EL (cell line): Measurements from ENCODE around the gene ARAP2.
"Not testable (repeated sequence)": the region's sequence is repeated elsewhere in the genome, so short reads cannot be mapped to it uniquely, and the experiment has no call there.

Source experiments
- DNase-seq: peaks from one replicate; pipeline ENCODE4 v3.0.0-alpha.2; 2016

ARAP2 gene

DNA sequence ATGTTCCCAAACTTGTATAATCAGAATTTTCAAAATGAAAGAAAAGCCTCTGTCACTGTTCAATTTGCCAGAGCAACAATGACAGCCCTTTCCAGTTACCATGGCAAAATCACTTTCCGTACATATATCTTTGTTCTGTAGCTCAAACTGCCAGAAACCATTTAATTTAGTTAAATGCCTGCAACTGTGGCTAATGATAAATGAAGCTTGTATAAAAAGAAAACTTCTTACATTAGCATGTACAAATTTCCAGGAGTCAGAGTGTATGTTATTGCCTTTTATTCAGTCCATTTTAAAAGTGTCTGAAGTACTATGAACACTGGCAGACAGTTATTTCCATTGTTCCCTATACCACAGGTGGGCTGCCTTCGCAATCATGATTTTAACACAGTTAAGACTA is 30.3 kb downstream of the ARAP2 start:
- no peak for DNase-seq

DNA sequence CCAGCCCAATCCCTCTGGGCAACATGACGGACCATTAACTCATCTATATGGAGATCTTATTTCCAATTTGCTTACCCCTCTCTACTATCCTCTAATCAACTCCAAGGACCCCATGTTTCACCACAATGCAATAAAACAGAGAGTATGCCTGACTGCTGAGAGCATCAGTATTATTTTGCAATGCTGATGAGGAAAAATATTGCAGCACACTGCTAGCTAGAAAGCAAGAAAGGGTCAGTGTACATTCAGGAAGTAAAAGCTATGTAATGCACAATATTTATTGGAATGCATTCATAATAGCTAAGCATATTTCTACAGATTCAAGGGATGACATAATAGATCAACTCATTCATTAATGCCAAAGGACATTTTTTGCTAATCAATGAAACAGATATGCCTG is 33.2 kb downstream of the ARAP2 start:
- DNase-seq: no peak

DNA sequence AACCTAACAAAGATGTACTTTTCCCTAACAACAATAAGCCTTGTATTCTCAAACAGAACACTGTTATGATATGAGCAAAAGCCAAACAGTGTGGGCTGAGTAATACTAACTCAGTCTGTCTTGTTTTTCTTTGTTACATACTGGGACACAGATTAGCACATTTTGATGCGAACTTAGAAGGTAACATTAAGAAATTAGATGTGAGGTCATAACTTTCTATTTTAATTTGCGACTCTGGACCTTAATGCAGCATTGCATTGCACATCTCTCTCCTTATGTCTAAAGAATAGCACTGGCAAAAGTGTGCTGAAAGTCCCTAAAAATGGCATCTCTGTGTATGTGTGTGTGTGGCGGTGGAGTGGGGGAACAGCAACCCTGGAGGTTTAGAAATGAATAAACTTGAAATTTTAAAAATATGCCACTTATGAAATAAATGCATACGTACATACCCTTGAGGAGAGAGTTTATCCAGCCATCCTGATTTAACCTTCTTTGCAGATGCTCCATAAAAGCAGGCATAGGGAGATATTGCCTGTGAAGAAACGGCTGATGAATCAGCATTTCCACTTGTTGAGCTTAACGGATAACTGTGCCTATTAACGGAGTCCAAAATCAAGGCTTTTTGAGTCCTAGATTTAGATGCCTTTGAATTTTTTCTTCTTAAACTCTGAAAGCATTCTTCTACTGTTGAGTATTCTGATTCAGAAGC is 34.2 kb downstream of the ARAP2 start:
- no peak for DNase-seq

GRCh38 chr4:36208893-36209473 is 35.3 kb downstream of the ARAP2 start:
- DNase-seq: no peak

DNA sequence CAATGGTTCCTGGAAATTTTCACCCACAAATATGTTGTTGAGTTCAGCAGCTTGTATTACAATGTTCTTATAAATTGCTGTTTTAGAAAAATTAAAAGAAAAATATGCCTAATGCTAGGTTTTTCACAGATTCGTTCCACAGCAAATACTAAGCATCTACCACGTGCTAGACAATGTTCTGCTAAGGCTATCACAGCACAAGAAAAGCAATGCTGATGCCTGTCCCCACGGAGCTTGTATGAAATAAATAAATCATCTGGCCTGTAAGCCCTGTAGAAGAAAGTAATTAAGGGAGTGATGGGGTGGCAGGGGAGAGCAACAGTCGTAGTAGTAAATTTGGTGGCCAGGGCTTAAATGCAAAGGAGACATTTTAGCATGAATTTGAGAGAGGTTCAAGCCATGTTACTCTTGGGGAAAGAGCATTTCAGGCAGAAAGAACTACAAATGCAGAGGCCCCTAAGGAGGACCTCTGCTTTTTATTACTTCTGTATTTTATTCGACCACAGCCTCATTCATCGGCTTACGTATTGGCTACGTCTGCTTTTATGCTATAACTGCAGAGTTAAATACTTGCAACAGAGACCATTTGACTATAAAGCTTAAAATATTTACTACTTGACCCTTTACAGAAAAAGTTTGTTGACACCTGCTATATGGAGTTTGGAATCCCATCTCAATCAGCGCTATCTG is 36.3 kb downstream of the ARAP2 start:
- DNase-seq: no peak

- no peak for DNase-seq
Measured at GRCh38 chr4:36207367-36207766, 36.9 kb downstream of the ARAP2 start.

DNA sequence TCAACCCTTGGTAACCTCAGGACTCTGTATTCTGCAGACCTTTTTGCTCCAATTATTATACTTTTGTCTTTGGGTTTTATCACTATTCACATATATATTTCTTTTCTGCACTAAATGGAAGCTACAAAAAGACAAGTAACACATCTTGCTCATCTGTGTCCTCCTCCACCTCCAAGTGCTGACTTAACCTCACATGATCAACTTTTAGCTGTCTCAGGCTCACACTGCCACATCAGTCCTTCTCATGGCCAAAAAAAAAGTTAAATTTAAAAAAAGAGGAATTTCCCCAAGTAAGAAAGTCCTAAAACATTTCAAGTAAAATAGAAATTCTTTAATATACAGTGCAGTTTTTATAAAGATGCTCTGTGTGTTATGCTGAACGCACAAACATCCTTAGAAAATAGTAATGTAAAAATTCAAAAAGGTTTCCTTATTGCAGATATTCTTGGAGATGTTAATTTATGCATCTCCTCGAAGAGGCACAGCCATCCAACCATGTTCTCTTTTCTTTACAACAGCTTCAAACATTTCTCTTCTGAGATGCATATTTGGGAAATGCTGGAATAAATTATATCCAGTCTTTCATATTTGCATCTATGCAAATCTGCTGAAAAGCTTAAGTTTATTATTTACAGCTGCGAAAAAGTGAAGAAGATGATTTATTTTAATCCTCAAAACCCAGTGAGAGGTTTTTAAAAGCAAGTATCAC is 37.6 kb downstream of the ARAP2 start:
- DNase-seq: no peak

DNA sequence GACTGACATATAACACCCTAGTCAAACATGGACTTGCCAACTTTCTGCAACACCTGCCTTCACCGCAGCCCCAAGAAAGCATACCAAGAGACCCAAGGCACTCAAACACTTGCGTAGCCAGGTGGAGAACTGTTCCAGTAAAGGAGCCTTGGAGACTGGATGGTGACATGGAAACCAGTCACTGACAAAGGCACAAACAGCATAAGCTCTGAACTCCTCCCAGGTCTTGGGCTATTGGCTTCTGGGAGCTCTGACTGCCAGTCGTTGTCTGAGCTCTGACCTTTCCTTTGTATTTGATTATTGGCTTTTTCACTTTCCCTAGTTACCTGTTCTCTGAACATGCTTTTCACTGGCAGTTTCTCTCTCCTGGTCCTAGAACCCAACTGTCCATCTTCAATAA is 38.3 kb downstream of the ARAP2 start:
- DNase-seq: no peak

- no peak for DNase-seq
Measured at GRCh38 chr4:36198861-36199260, 45.5 kb downstream of the ARAP2 start.

GRCh38 chr4:36198068-36198808 is 46.1 kb downstream of the ARAP2 start:
- no peak for DNase-seq

- no peak for DNase-seq
Measured at GRCh38 chr4:36197501-36197900, 46.8 kb downstream of the ARAP2 start.

GRCh38 chr4:36196145-36196913 is 48.0 kb downstream of the ARAP2 start:
- no peak for DNase-seq

DNA sequence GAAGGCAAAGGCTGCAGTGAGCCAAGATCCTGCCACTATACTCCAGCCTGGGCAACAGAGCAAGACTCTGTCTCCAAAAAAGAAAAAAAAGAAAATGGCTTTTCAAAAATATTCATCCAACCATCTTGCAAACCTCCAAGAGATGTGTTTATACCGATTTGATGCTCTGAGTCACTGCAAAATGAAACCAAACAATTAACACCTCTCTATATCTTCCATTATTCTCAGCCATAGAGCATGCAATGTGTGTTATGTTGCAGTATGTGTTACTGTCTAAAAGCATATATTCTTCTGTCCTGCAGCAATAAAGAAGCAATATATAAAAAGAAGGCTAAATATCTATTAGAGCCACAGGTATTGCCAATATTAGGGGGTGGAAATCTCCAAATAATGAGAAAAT is 51.4 kb downstream of the ARAP2 start:
- no peak for DNase-seq

DNA sequence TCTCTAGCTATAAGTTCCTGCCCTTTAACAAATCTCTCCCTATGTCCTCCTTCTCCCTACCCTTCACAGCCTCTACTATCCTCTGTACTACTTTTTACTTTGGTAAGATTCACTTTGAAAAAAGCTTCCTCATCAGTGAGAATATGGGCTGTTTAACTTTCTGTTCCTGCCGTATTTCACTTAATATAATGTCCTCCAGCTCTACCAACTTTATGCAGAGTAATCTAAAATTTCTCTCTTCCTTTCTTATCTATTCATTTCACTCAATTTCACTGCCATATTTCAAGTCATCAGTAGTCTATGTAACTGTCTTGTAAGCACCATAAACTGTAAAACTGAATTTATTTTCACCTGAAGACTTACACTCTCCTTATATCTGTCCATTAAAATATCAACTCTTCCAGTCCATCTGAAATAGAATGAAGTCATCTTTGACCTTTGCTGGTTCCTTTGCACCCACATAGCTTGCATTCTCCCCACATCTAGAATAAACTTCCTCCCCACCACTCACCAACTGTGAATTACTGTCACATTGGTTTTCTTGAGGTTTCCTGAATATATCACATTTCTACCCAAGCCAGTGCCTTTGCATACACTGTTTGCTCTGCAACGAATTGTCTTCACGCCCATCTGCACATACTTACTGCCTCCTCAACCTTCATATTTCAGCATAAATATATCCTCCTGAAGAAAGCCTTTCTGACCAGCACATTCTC is 54.6 kb downstream of the ARAP2 start:
- DNase-seq: no peak

DNA sequence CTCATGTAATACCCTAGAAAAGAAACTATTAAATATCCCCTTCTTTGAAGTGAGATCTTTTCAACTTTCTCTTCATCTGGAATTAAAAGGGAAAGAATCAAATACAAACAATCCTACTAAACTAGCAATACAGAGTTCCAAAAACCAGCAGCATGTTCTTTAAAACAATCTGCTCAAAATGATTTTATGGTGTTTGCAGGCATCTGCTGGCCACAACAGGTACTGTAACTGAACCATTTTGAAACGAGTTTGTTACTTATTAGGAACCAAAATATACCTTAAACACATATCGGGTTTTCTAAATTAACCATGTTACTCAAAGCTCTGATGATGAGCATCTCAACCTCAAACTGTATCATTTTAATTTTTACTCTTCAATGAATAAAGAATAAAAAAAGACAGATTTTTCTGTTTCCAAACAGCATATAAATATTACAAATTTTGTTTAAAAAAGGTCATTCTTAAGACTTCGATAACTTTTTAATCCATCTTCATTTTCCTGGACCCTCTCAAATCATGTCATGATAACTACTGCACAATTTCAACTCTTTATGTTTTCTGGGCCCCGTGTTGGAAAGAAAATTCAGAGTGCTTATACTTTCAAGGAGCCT is 56.5 kb downstream of the ARAP2 start:
- no peak for DNase-seq

DNA sequence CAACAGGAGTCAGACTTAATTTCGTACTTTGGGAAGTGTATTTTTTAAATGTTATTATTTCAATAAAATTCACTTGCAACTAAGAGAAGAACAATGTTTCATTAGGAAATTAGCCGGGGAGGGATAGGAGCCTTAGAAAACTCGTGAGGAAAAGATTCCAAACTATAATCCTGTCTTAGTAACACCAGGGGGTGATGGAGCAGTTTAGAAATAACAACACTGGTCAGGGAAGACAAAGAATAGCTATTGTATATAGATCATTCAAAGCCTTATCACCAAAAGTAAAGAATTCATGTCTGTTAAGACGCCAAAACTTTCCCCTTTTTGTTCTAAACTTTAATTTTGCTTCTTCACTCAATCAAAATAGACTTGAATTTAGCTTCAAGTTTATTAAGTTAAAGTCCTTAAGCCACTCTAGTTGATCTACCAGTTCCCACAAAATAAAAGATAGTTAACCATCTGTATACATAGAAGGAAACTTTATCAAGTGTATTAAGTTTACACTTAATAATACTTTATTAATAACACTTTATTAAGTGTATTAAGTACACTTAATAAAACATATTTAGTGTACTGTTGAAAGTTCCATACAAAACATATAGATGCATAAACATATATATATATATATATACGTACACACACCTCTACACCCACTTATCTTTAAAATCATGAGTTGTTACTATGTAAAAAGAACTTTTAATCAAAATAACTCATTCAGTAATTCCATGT is 60.5 kb downstream of the ARAP2 start:
- no peak for DNase-seq

DNA sequence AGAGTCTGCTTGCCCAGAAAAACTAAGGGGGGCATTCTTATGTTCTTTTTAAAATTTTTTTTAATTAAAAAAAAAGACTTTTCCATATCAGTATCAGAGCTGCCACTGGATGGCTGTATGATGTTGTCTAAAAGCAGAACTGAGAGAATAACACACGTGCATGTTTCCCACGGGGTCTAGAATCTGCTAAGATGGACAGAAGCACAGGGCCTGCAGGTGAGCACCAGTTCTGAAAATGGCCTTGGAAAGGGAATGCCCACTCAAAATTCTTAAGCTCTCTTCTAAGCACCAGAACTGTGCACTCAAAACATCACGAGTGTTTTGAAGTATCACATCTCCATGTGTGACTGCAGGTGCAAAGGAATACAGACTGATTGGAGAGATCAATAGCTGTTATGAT is 61.1 kb downstream of the ARAP2 start:
- no peak for DNase-seq

- not testable (repeated sequence) for DNase-seq
Measured at GRCh38 chr4:36182315-36182714, 62.0 kb downstream of the ARAP2 start.

- no peak for DNase-seq
Measured at GRCh38 chr4:36180206-36180605, 64.1 kb downstream of the ARAP2 start.

DNA sequence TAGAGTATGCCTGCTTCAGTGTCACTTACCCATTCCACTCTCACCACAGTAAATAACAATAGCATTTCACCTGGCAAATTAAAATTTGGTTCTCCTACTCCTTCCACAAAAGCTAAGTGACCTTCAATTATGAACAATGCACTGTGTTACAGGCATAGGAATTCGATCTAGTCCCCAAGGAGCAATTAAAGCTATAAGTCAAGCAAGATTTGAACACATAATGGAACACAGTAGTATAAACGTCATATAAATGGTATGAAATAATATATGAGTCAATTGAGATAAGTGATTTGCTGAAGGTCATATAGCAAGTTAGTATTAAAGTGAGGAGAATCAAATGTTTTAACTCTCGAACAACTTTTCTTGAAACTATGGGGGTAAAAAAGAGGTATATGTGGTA is 65.8 kb downstream of the ARAP2 start:
- no peak for DNase-seq
